Lower lobe of right lung (tissue), 2 donors: Measurements from ENCODE around the gene CRYBB3. TPM values are rescaled to one million over a fixed set of nuclear protein-coding genes. Genes with fewer than 3 reads are reported as not detected.

ENCODE experiments used
- ATAC-seq, 2 donors: fragments of 200-7000 bp; cut with Tn5 transposase; one replicate each; pipeline ENCODE4 v1.9.1; 2020 to 2022; ENCODE audit warnings: mild to moderate bottlenecking in 2 of 2, moderate library complexity in 2 of 2
- DNase-seq: peaks from one replicate; pipeline ENCODE4 v3.0.0-alpha.2; 2020
- H3K27ac ChIP-seq: fragments of 200-600 bp; one replicate; pipeline ENCODE4 v1.8.0; 2022
- H3K27me3 ChIP-seq: fragments of 200-600 bp; one replicate; pipeline ENCODE4 v1.8.0; 2022; ENCODE audit warnings: low read depth
- H3K36me3 ChIP-seq: fragments of 200-600 bp; one replicate; pipeline ENCODE4 v1.8.0; 2022; ENCODE audit warnings: mild to moderate bottlenecking
- H3K4me1 ChIP-seq: fragments of 200-600 bp; one replicate; pipeline ENCODE4 v1.8.0; 2022
- H3K4me3 ChIP-seq: fragments of 200-600 bp; one replicate; pipeline ENCODE4 v1.8.0; 2022; ENCODE audit warnings: mild to moderate bottlenecking
- H3K9me3 ChIP-seq: fragments of 200-600 bp; one replicate; pipeline ENCODE4 v1.8.0; 2022
- intact Hi-C: fragments of 100-400 bp; cut with DNase I; formaldehyde crosslinking; loops from one replicate; pipeline ENCODE4 v1.11.0; 2022
- long read RNA-seq: library from polyadenylated mRNA; unstranded; transcript quantifications from one replicate; pipeline ENCODE4 v2.0.0, GENCODE V29; 2021
- total RNA-seq: library from RNA; stranded (reverse); fragmentation: NEBNext Ultra II Directional; extraction: Animal tissue kit (Norgen Biotek cat#: 25700); gene quantifications from one replicate; pipeline ENCODE4 v1.2.1, GENCODE V29; 2021
- TF ChIP-seq, protein P1 (sequence below): fragments of 200-600 bp; IDR thresholded peaks from one replicate; pipeline ENCODE4 v1.8.0; 2022; ENCODE audit warnings: antibody characterized with exemption, mild to moderate bottlenecking
- donor health status: DM: no; HTN: yes; CAD: no; lungs with severe emphysema.

The CRYBB3 gene
- 0.74 TPM for total RNA-seq
- long read RNA-seq, partial matches to known transcripts = 0 of 1 reads
- long read RNA-seq, other reads (novel, unspliced or antisense) = 1 of 1 reads

DNA sequence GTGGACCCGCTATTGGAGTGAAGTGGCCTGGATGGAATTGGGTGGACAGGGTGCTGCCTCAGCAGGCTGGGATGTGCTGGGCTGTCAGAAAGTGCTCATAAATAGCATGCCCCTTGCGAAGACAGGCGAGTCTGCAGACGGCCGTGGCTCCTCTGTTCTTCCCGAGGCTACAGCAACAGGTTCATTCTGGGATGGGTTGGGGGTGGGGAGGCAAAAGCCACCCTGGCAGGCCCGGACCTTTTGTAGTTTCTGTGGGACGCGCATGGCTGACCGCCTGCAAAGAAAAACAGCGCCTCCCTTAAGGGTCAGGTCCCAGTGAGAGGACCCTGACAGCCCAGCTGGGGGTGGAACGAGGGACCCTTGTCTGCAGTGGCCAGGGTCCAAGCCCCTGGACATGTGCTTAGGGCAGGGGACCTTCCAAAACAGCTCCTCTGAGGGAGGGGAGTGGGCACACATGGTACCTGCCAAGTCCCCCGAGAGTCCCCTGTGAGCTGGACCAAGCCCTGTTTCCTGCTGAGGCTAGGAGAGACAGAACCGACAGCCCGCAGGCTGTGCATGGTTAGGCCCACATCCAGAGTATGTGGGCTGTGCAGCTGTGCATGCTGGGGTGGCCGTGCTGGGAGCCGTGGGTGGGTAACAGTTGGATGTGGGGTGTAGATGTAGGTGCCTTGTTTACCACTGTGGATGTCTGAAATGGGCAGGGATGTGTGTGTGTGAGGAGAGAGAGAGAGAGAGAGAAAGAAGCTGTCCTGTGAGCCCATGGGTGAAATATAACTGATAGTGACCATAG is at the start of gene CRYBB3:
Gene CRYBB3 (plus strand): TSS at position 128 of the 790 bp plus-strand sequence. CDS start 1,539 bp downstream, outside the sequence.
- DNase-seq = no peak
- Histone ChIP-seq H3K4me1 (no peaks in the 10 kb centered on the region), H3K9me3 (no peaks in the 10 kb centered on the region), H3K27me3 (no peaks in the 10 kb centered on the region), H3K27ac (no peak within 1 kb of the TSS), H3K4me3 (no peak within 1 kb of the TSS), H3K36me3 (peaks cover 34% of the 10 kb centered on the region)
- intact Hi-C loops = no loop called here
- ATAC-seq = no peak
- TF ChIP-seq, protein P1, sequence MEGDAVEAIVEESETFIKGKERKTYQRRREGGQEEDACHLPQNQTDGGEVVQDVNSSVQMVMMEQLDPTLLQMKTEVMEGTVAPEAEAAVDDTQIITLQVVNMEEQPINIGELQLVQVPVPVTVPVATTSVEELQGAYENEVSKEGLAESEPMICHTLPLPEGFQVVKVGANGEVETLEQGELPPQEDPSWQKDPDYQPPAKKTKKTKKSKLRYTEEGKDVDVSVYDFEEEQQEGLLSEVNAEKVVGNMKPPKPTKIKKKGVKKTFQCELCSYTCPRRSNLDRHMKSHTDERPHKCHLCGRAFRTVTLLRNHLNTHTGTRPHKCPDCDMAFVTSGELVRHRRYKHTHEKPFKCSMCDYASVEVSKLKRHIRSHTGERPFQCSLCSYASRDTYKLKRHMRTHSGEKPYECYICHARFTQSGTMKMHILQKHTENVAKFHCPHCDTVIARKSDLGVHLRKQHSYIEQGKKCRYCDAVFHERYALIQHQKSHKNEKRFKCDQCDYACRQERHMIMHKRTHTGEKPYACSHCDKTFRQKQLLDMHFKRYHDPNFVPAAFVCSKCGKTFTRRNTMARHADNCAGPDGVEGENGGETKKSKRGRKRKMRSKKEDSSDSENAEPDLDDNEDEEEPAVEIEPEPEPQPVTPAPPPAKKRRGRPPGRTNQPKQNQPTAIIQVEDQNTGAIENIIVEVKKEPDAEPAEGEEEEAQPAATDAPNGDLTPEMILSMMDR = no peak

DNA sequence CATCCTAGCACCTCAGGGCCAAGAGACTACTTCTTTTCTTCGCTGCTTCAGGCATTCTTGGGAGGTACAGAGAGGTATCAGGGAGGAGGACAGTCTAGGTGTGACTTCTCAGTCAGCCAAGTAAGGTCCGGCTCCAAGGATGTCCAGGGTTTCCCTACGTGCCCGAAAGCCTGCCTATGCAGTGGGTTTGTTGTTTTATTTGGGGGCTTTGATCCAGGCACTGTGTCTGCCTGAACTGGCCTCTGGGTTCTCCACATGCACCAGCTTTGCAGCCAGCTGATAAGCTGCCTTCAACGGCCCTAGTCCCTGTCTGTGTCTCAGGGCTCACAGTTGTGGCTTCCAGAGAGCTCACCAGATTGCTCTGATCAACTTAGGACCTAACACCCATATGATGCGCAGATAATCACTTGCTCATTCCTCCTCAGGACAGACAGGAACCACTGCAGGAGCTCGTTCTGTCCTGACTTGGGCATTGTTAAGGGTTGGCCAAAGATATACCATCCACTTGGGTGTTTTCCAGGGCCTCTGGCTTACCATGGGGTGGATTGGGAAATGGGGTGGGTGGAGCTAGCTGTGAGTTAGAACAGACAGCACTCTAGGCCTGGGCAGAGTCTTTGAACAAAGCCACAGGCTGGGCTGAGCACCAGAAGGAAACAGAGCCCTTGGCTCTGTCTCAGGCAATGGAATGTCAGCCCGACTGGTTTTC is 45.5 kb upstream of the CRYBB3 start:
- TF ChIP-seq, protein P1 = no peak
- intact Hi-C loops = no loop called here
- no peak overlapping the region for H3K4me3 ChIP-seq
- H3K27me3 ChIP-seq = no peaks in the 10 kb centered on the region
- no peaks in the 10 kb centered on the region for H3K36me3 ChIP-seq
- H3K9me3 ChIP-seq = no peaks in the 10 kb centered on the region
- ATAC-seq (peak; percentile 94 to 96), DNase-seq (peak; percentile 81)
- H3K4me1 ChIP-seq = peaks cover 19% of the 10 kb centered on the region
- peak overlapping the region; percentile 66 for H3K27ac ChIP-seq

DNA sequence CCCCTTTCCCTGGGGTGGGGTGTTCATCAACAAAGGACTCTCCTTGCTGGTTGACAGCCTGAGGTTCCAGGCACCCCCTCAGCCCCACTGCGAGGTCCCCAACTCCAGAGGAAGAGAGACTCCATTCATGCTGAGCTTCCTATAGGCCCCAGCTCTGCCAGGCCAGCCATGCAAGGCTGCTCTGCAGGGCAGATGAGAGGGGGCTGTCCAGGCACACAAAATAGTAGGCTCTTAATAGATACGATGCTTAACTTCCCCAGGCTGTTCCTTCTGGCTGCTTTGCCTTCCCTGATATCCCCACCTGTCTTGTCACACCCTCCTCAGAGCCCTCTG is 45.0 kb upstream of the CRYBB3 start:
- TF ChIP-seq, protein P1 = no peak
- Histone ChIP-seq H3K4me3 (no peak overlapping the region), H3K27me3 (no peaks in the 10 kb centered on the region), H3K9me3 (no peaks in the 10 kb centered on the region), H3K4me1 (peaks cover 19% of the 10 kb centered on the region), H3K36me3 (no peaks in the 10 kb centered on the region), H3K27ac (peak overlapping the region; percentile 66)
- ATAC-seq (no peak), DNase-seq (no peak)
- intact Hi-C loops = no loop called here

DNA sequence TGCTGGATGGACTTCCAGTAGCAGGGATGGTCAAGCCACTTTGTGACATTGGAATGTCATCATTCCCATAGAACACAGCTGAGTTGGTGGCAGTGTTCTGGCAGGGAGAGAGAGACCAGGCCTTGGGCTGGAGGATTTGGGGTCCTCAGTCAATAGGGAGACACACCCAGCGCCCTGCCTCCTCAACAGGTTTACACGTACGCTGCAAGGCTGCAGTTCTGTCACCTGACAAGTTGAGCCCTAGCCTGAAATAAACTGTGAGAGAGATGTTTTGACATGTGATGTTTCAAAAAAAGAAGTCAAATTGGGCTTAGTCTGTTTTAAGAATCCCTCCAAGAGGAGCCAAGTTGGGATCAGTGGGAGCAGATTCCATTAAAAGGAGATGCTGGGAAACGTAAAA is 42.9 kb upstream of the CRYBB3 start:
- ATAC-seq = no peak
- intact Hi-C loops = no loop called here
- Histone ChIP-seq H3K4me3 (no peak overlapping the region), H3K27me3 (no peaks in the 10 kb centered on the region), H3K4me1 (peaks cover 19% of the 10 kb centered on the region), H3K27ac (no peak overlapping the region), H3K36me3 (no peaks in the 10 kb centered on the region), H3K9me3 (no peaks in the 10 kb centered on the region)
- no peak for DNase-seq
- TF ChIP-seq, protein P1 = no peak

DNA sequence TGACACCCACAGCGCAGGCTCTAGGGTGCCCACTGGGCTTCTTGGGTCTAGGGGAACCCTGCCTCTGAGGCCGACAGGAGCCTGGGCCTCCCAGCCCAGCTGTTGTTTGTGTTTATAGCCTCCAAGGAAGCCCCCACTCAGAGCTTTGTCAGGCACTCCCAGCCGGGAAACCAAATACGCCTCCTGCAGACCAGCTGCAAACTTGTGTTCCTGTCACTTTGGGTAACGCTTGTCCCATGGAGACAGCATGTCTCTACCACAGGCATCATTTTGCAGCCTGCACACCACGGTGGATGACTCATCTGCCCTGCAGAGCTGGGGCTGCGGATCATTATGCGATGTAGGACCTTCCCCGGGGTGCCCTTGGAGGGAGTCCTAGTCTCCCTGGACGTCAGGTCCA is 40.6 kb upstream of the CRYBB3 start:
- H3K27me3 ChIP-seq = no peaks in the 10 kb centered on the region
- no peak overlapping the region for H3K27ac ChIP-seq
- no peak for DNase-seq
- no peaks in the 10 kb centered on the region for H3K9me3 ChIP-seq
- no peak overlapping the region for H3K4me3 ChIP-seq
- ATAC-seq = no peak
- intact Hi-C loops = no loop called here
- H3K4me1 ChIP-seq = peaks cover 11% of the 10 kb centered on the region
- TF ChIP-seq, protein P1 = no peak
- no peaks in the 10 kb centered on the region for H3K36me3 ChIP-seq
